HG03108 (cell line): Measurements from ENCODE around the gene TOP2B.

ENCODE experiments used
- ATAC-seq: cut with Tn5 transposase; IDR thresholded peaks from one replicate; pipeline ENCODE4 v1.9.1; 2021; ENCODE audit warnings: moderate library complexity; ENCODE audit not compliant: unreplicated experiment

Gene TOP2B

DNA sequence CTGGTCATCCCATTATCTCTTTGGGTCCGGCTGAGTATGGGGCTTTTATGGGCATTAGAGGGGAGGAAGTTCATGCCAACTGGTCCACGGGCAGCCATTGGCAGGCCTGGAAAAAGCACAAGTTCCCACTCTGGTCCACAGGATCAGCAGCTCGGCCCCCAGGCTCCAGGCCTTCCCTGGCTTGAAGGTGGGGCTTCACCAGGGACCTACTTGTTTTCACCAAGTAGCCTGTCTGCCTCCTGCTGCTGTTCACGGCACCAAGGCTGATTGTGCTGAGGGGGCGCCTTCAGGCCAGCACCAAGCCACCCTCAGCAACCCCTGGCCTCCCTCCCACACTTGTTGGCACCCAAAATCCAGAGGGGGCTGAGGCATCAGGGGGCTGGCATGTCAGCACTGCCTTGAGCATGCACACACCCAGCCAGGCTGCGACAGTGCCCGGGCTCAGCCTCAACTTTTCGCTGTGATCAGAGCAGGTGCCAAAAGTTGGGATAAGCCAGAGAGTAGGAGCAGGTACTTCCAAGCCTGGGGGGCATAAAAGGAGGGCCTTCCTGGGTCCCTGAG is 9.1 kb upstream of the TOP2B start:
- no peak for ATAC-seq

DNA sequence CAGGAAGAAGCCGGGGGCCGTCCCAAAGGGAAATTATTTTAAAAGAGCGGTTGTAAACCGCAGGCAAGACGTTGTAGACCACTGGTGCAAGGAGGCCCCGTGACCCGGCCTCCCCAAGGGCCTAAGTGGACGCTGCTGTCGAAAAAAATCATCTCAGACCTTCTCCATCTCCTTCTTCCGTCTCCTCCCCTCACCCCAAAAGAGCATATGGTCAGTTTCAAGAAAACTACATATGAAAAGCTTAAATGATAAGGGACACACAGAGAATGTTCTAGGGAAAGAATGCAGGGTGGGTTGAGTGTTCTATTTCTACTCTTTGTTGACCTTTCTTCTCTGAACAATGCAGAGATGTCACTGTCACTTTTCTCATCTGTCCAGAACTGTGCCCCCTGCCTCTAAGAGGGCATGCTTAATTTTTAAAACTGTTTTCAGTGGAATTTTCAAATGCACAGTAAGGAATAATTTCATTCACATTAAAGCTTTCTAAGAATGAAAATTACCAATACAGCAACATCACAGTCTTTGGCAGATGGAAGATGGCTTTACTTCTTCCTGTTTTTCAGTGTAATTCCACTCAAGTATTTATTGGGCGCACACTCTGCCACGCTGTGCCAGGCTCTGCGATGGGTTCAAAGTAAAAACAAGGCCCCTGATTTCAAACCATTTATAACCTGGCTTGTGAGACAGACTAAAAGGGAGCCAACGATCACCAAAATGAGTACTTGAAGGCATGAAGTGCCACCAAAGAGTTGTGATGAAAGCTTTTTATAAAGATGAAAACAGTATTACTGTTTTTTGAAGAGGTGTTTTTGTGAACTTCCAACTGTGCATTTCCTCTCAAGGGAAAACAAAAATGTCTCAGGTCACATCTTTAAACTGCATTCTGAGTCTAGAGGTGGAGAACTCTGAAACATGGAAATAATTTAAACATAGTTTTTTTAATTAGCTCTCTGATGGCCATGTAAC is 891 bp upstream of the TOP2B start:
- ATAC-seq = peak; percentile 40

DNA sequence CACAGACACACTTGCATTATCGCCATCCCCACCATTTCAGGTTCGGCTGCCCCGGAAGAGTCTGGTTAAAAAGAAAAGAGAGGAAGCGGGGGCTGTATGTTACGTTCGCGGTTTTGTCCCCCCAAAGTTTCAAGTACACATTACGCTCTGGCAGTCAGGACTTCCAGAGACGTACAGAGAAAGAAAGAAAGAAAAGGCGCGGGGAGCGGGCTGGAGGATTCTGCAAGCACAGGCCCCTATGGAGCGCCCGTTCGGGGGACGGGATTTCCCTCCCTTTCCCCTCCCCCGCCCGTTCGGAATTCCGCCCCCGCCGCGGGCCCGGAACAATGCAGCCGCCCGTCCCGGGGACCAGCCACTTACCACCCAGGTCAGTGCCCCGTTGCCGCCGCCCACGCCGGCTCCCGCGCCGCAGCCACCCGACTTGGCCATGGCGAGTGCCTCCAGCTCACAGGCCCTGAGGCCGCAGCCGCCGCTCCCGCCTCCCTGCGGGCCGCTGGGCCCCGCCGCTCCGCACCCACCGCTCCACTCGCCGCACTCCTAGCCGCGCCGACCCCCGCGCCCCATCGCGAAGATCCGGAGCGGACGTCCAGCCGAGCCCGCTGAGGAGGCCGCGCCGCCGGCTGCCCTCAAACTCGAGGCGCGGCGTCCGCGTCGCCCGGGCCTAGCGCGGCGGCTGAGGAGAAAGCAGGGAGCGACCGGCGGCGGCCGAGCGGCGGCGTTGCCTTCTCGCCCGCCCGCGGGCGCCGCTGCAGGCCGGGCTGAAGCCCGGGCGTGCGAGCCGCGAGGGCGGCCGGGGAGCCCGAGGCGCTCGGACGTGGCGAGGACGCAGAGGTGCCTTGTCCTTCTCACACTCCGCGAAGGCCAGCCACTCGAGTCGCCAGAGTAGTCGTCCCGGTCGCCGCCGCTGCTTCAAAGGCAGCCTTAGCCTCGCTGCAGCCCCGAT is 567 bp downstream of the TOP2B start:
- ATAC-seq = peak; percentile 16

DNA sequence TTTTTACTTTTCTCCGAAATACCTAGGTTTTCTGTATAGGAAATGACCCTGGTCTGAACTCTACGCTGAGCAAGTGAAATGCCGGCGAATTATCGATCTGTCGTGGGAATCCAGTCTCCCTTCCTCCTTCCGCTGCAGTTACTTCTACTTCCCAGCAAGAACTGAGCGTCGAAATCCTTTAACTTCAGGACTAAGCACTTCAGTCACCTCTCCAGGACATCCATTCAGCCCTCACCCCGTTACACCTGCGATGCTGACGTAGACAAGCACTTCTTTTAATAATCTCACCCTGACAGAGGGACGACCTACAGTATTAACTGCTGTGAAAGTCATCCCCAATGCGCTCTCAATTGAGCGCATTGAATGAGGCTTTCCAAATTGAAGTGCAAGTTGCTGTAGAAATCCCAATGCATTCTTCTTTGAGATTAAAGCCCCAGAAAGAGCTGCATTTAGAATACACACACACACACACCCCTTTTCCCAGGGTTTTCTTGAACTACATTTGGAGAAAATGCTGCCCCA is 1.3 kb downstream of the TOP2B start:
- no peak for ATAC-seq

DNA sequence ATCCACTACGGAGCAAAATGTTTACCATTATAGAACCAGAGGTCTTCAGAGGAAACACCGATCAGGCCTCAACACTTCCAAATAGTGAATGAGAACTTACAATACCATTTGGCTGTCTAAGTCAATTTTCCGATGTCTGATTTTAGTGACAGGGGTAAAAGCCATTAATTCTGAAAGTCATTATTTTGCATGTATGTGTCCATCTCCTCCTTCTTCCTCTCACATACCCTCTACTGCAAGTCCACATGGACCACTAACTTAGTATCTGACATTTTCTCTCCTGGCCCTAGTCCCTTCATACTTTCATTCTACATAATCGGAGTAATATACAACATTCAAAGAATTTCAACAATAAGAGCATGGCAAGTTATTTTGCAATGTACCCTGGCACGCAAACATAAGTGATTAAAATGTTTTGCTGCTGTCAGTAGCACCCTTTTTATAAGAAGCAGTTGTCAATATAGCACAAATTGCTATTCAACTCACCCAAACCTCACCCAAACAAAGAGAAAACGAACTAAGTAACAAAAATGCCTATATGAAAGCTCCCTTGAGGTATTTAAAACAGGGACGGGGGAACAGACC is 1.9 kb downstream of the TOP2B start:
- no peak for ATAC-seq

DNA sequence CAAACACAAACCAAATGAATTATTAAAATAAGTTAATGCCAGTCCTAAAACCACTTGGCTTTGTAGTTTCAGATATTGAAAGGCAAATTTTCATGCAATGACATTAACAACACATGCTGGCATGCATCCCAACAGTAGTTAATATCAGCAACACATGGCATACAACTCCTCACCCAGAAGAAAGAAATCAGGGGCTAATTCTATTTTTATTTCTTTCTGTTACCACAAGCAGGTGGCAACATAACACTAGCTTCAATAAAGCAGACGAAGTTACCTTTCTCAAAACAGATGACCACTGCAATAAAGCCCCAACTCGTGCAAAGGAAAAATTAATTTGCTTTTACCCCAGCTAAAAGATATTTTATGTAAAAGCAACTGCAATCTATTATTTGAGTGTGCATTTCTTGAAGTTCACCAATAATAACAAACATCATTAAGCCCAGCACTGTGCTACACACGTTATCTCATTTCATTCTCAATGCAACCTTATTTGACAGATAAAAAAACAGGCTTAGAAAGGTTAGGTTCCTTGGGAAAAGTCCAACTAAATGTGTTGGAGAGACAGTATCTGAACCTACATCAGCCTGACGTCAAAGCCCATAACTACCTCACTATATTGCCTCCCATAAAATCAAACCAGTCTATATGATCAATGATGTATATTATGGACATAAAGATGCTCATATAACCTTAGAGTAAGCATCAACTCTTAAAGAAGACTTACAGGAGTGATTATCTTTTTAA is 2.8 kb downstream of the TOP2B start:
- no peak for ATAC-seq

DNA sequence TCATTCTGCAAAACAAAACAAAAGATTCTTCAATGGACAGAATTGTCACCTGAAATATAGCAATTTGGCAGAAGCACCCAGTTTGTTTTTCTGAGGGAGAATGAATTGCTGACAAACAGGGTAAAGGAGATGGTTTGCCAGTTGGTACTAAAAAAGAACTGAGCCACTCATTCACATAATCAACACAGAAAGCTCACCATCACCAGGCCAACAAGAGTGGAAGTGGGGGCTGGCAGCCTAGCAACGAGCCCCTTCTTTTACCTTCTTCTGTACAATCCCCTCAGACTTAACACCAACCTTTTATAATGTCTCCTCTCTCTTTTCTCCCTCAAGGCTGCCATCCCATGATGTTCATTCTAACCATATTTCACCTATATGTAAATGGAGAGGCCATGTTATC is 5.9 kb downstream of the TOP2B start:
- ATAC-seq = no peak

DNA sequence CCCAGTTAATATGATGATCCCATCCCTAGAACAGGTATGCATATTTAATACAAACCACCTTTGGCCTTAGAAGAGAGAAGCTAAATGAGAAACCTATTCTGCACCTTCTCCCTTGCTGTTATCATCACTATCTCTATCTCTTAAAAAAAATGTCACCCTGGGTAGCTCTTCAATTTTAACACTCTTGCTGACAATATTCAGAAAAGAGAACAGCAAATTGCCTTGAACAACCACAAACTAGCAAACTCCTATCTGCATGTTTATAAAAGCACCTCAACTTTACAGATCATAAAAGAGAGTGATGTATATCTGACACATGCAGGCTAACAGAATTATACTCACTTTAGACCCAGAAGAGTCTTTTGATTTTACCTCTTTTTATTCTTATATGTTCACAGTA is 7.4 kb downstream of the TOP2B start:
- no peak for ATAC-seq

DNA sequence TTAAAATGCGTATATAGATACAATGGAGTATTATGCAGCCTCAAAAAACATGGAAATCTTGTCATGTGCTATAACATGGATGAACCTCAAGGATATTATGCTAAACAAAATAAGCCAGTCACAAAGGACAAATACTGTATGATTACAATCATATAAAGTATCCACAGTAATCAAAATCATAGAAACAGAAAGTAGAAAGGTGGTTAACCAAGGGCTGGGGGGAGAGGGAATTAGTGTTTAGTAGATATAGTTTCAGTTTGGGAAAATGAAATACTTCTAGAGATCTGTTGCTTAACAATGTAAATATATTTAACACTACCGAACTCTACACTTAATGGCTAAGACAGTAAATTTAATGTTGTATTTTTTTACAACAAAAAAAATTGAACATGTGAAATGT is 9.0 kb downstream of the TOP2B start:
- no peak for ATAC-seq

DNA sequence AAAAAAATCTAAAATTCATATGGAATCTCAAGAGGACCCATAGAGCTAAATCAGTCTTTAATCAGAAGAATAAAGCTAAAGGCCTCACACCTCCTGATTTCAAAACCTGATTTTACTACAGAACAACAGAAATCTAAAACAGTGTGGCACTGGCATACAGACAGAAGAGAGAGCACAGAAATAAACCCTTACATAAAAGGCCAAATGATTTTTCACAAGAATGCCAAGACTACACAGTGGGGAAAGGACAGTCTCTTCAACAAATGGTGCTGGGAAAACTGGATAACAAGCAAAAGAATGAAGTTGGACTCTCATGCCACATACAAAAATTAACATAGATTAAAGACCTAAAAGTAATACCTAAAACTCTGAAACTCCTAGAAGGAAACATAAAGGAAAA is 10.1 kb downstream of the TOP2B start:
- no peak for ATAC-seq

DNA sequence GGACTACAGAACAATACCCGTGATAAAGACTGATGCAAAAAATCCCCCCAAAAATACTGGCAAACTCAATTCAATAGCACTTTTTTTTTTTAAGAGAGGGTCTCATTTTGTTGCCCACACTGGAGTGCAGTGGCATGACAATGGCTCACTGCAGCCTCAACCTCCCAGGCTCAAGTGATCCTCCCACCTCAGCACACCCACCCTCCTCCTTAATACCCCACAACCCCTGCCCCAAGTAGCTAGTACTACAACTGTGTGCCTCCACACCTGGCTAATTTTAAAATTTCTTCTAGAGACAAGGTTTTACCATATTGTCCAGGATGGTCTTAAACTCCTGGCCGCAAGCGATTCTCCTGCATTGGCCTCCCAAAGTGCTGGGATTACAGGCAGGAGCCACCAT is 11.4 kb downstream of the TOP2B start:
- ATAC-seq = no peak

DNA sequence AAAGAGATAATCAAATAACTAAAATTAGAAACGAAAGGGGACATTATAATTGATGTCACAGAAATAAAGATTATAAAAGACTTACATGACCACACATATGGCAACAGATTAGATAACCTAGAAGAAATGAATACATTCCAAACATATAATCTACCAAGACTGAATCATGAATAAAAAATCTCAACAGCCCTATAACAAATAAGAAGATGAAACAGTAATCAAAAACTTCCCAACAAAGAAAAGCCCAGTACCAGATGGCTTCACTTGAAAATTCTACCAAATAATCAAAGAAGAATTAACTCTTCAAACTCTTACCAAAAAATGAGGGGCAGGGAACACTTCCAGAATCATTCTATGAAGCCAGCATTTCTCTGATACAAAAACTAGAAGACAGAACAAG is 11.8 kb downstream of the TOP2B start:
- no peak for ATAC-seq

DNA sequence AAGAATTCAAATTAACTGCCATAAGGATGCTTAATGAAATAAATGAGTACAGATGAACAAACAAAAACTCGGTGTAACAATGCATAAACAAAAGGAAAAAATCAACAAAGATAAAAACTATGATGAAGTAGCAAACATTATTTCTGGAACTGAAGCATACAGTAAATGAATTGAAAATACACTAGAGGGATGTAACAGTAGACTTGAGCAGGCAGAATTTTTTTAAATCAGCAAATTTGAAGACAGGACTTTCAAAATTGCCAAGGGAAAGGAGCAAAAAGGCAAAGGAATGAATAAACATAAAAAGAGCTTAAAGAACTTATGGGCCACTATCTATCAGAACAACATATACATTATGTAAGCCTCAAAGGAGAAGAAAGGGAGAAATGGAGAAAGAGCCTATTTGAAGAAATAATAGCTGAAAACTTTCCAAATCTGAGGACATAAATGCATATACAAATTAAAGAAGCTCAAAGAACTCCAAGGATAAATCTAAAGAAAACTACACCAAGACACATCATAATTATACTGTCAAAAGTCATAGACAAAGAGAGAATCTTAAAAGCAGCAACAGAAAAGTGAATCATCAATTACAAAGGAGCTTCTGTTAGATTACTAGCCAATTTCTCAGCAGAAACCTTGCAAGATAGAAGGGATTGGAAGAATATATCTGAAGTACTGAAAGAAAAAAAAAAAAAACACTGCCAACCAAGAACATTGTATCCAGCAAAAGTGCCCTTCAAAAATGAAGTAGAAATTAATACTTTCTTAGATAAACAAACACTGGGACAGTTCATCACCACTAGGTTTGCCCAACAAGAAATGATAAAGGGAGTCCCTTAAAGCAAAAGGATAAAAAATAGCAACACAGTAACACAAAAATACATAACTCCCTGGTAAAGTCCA is 15.5 kb downstream of the TOP2B start:
- ATAC-seq = no peak

DNA sequence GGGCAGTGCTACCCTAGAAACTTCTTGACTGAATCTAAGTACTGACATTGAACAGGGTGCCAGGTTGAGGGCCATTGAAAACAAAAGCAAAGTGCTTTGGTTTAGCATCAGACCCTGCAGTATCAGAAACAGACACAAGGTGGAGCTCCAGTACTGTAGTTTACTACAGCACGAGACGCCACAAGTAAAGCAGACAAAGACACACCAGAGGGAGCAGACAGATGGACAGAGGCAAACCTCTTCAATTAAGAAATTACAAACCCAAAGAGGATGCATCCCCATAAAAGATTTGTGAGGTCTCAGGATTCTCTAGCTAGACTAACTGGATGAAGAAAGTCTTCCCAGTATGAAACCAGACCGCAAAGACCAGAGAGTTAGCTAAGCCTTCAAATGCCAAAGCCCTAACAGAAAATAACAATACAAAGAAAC is 16.6 kb downstream of the TOP2B start:
- peak; percentile 88 for ATAC-seq

DNA sequence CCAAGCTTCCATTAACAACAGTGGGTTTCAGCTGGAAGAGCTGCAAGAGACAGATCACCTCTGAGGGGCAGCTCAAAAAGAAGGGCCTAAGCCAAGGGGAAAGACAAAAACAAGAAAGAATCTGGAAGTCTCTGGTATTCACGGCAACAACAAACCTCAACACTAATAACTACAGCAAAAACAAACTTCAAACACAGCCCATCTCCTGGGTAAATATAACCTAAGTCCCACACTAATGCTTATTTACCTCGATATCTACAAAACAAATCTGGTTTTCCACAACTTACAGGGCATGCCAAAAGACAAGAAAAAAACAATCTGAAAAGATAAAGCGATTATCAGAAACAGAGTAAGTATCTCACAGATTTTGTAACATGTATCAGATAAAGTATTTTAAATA is 29.7 kb downstream of the TOP2B start:
- no peak for ATAC-seq

DNA sequence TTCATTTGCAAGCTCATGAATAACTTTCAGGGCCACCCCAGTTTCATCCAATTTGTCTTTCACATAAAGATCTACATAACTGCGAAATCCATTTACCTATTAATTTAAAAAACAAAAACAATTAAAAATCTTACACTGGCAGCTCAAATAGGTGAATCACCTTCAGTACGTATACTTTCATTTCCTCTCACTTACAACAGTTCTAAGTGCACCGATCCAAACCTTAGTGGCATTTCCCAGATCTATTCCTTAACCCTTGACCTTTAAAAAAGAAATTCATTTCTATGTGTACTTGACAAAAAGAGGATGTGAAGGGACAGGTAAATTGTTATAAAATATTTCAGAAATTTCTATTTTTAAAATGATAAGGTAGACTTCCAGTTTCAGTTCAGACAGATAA is 30.8 kb downstream of the TOP2B start:
- no peak for ATAC-seq

DNA sequence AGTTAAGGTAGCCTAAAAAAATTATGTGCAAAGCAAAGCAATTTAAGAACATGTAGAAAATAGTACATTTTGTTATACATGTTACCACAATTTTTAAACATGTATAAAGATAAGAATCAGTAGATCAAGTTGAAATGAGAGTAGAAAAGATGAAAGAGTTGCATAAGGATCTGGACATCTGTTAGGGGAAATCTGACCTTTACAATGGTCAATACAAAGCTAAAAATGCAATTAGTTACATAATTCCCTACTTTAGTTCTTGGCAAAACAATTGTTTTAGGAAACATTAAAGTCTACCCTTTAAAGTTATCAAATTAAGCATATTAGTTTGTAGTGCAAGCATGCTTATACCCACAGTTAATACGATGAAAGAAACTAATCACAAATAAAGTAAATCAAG is 32.7 kb downstream of the TOP2B start:
- ATAC-seq = no peak

DNA sequence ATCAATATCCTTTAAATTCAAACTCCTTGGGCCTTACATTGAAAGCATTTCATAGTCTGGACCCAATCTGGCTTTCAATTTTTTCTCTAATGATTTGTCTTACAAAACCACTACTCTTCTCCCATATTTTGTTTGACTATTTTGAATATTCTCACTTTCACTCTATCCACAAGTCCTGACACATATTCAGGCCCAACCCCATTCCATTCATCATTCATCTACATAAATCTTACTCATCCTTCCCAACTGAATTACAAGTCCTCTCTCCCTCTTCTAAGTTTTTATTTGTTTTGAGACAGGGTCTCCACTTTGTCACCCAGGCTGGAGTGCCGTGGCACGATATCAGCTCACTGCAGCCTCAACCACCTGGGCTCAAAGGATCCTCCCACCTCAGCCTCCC is 43.6 kb downstream of the TOP2B start:
- no peak for ATAC-seq

DNA sequence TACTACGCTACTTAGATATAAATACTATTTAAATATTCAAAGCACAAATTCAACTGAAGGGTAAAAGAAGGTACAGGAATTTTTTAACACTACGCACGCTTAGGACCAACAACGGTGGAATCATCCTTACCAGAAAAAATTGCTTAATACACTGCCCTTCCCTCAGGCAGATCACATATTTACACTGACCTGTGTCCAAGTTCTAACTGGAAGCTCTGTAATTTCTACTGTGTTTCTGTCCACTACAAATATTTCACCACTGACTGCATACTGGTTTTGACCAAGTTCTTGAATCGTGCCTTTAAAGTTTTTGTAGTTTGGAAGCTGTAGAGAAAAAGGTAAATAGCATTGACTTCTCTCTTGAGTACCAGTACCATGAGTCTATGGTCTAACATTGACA is 44.2 kb downstream of the TOP2B start:
- ATAC-seq = no peak
